Activated naive CD4-positive, alpha-beta T cell treated with anti-CD3 and anti-CD28 coated beads, Interleukin-2, amount 50 U/mL, for 16 hours (primary cell): ENCODE results near the gene FAM120B.

Experiments
- DNase-seq: peaks from one replicate; pipeline ENCODE4 v3.0.0-alpha.2; 2020

Gene FAM120B

DNA sequence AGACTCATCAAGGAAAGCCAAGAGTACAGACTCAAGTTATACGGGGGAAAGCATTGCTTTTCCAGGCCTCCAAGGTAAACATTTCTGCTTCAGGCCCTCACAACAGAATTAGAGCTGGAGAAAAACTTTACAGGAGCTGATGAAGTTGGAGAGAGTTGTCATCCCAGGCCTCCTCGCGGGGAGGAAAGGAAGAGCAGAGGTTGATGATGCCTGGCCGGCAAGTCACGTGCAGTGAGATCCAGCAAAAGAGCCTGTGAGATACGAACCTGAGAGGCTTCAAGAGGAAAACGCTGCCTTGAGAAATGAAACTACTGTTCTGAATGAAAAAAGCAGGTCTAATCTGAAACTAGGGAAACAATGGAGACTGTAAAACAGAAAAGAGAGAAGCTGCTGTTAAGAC, 122.9 kb downstream of the FAM120B start:
- DNase-seq, result no peak

GRCh38 chr6:170433163-170434116, 126.9 kb downstream of the FAM120B start:
- DNase-seq, result no peak

DNA sequence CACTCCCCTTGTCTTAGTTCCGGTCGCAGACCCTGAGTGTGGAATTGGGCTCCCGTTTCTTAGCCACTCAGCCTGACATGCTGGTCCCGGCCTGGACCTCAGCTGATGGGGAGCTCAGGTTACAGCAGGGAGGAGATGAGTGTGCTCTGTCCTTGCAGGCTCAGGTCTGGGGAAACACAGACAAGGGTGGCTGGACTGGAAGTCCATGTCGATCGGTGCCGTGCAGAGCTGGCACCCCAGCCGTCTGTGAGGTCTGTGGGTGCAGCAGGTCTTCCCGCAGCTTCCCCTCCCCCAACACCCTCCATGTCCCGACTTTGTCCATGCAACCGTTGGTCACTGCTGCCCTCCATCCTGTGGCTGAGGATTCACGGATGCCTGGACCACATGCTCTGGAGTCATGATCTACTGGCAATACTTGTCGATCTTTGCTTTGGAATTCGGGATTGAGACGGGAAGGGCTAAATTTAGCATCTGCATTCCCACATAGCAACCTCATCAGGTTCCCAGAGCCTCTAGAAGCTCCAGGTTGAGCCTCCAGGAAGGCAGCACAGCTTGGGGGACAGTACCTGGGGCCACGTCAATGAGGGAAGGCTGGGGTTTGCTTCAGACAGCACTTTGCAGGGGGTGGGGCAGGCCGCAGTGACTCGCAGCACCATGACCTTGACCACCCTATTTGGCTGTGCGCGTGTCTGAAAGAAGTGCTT, 127.7 kb downstream of the FAM120B start:
- DNase-seq, result no peak

GRCh38 chr6:170434821-170435155, 128.2 kb downstream of the FAM120B start:
- no peak for DNase-seq

DNA sequence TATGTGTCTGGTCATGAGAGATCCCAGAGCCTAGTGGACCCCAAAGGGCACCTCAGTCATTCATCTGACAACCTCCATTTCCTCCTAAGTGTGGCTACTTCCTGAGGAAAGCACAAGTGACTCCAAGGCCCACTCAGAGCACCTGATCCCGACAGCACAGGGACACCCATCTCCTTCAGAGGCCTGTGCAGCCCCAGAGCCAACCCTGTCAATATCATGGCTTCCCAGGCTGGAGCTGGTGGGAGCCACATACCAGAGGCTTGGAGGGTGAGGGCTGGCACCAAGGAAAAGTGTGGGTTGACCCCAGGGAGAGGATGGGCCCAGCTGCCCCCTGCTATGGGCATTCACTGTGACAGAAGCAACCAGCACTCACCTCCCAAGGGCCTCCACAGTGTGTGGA, 129.2 kb downstream of the FAM120B start:
- no peak for DNase-seq

DNA sequence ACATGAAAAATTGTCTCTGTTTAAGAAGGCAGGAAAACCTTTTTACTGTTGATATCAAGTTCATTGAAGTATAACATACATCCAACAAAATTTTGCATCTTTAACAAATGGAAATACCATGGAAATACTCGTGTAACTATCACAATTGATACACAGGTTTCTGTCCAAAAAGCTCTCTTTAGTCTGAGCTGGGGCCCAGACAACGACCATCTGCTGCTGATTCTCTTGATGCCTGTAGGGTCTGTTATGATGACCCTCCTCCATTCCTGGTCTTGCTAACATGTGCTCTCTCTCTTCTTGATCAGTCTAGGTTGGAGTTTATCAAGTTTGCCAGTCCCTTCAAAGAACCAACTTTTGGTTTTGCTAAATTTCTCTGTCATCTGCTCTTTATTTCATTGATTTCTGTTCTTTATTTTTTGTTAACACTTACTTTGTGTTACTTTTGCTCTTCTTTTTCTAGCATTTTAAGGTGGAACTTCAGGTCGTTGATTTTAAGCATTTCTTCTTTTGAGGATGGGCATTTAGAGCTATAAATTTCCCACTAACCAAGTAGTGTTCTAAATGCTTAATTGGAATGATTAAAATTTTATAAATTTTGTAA, 129.8 kb downstream of the FAM120B start:
- DNase-seq, result no peak

DNA sequence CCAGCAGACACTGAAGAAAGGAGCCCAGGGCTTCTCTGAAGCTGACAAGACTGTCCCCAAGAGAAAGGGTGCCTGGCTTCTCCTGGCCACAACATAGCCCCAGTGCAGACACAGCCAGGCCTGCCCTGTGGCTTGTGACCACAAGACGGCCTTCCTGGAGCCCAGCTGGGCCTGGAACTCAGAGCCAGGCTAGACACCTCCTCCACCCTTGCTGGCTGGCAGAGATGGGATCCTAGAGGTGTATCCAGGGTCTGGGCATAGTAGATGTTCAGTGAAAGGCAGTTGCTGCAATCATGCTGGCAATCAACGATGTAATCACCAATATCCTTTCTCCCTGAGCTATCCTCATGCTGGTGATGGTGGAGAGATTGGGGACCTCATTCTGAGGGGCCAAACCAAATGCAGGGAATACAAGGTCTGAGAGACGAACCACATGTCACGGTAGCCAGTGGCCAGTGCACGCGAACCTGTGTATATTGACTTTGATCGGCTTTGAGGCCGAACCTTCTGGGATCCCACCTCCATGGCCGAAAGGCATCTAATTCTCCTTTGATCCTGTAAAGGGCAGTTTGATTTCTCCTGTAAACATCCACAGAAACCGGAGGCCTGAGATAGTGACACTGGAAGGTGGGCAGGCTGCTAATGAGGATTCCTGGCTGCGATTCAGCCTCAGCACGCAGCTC, 131.3 kb downstream of the FAM120B start:
- DNase-seq, result no peak

- DNase-seq, result no peak
Observed at GRCh38 chr6:170438402-170438753, 131.8 kb downstream of the FAM120B start.

GRCh38 chr6:170438861-170439260, 132.3 kb downstream of the FAM120B start:
- DNase-seq, result no peak

DNA sequence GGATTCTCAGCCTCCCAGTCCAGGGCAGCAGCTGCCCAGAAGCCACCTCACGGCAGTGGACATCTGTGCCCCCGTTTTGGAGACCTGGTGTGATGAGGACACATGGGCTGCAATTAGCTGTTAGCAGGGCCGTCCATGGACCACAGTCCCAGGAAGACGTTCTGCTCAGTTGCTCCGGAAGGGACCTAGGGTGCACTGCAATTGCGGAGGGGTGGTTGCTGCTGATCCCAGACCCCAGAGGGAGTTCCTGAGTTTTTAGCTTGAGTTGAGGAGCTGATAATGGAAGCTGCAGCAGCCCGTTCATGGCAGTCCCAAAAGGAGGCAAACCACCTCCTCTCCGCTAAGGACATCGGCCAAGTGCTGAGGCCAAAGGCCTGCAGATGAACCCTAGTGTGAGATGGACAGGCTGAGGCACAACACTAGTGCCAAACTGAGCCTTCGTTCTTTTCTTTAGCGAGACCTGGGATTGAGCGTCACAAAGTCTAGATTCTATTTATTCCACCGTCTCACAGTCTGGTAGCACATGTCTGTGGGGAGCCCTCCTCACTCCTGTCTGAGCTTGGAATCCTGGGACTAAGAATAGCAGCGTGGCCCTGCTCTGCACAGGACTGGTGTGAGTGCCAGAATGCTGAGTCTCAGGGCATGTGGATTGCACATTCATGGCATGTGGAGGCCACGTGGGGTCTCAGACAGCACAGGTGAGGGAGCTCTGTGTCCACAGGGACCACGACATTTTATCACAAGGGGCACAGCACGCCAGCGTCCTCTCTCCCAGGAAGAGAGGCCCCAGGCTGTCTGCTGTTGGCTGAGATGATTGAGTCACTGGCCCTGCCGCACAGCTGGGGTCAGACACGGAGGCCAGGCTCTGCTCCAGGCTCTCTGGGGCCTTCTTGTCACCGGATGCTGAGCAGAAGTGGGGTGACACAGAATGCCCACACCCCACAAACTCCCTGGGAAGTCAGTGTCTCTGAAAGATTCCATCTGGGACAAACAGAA, 133.1 kb downstream of the FAM120B start:
- DNase-seq, result no peak

DNA sequence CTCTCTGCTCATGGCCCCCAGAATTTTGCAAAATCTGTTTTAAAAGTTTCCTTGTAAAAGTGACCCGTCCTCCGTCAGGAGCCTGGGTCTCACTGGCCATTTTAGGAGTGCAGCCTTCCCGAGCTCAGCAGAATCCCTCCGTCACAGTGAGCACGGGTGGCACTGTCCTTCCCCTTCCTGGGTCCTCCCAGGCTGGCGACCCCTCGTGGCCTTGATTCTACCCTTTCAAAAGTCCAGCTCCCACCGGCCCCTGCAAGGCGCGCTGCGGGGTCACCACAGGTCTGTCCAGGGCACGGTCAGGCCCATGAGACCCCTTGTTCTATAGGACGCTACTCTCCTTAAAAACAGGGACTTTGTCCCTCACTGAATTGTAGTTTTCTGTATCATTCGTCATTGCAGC, 133.9 kb downstream of the FAM120B start:
- DNase-seq, result no peak

DNA sequence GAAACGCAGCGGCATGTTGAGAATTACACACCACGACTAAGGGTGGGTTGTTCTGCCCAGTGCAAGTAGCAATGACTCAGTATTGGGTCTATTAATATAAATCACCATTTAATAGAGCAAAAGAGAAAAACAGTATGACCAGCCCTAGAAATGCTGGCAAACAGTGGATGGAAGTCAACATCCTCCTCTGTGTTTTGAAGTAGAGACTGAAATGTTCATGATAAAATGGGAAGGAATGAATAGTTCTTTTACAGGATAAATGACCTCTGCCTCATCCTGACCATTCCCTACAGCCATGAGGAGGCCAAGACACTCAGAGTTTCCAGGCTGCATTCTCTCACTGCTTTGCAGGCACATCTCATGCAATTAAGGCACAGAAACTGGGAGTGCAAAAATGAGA, 134.8 kb downstream of the FAM120B start:
- DNase-seq, result no peak

- DNase-seq, result no peak
Observed at GRCh38 chr6:170442596-170442995, 136.0 kb downstream of the FAM120B start.

DNA sequence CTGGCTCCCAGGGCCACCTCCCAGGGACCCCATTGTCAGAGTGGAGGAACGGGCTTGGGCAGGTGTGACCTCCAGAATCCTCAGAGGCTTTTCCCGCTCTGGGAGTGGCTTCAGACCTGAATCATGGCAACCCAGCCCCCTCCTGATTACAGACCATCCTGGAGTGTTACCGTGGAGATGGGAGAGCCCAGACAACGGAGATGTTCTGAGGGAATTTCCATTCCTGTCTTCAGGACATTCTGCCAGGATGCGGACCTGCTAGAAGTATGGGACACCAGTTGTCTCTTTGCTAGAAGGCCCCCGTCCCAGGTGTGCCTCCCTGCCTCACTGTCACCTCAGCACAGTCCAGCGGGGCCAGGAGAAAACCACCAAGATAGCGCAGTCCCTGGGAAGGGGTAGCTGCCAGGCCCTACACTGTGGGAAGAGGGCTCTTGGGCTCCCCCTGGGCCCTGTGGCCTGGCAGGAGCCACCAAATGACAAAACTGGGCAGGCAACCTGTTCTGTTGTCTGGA, 136.6 kb downstream of the FAM120B start:
- no peak for DNase-seq

DNA sequence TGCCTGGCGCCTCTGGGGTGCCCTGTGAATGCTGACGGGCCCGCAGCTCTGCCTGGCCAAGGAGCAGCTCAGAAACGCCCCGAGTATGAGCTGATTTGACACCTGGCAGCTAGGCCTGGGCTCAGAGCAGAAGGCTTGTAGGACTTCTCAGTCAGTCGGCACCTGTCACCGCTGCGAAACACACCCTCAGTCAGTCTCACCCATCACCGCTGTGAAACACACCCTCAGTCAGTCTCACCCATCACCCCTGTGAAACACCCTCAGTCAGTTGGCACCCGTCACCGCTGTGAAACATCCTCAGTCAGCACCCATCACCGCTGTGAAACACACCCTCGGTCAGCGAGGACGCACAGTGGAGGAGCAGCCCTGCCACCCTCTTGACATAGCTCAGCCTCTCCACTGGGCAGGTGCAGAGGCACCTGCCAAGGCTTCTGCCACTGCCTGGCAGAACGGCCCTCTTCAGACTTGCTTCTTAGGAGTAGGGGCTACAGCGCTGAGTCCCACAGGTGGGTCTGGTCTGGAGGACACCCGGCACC, 137.6 kb downstream of the FAM120B start:
- no peak for DNase-seq

- DNase-seq, result no peak
Observed at GRCh38 chr6:170444811-170445211, 138.3 kb downstream of the FAM120B start.

- DNase-seq, result no peak
Observed at GRCh38 chr6:170445487-170445886, 138.9 kb downstream of the FAM120B start.

- DNase-seq, result no peak
Observed at GRCh38 chr6:170445971-170446370, 139.4 kb downstream of the FAM120B start.

DNA sequence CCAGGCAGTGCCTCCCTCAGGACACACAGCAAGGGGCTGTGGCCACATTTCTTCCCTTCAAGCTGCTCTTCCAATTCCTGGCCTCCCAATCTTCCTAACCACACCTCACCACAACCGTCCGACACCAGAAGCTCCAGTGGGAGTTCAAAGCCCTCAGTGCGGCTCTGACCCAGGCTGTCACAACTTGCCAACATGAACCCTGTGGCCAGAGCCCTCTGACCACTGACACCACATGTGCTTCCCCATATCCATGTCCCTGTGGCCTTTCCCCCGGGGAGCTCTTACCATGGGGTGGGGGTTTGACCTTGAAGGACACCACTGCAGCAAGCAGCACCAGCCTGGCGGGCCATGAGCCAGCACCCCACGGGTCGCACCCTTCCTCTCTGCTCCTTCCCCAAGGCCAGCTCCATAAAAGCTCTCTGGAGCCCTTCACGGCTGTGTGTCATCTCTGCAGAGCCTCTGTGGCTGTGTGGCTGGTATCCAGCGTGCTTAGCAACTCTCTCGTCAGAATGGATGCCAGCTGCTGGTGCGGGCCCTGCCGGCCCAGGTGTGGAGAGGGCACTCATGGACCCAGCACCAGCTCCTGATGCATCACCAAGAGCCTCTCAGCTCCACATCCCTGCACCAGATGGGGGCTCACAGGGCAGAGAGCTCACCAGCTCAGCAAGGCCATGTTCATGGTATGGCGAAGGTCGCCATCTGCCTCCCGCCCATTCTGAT, 140.4 kb downstream of the FAM120B start:
- no peak for DNase-seq

DNA sequence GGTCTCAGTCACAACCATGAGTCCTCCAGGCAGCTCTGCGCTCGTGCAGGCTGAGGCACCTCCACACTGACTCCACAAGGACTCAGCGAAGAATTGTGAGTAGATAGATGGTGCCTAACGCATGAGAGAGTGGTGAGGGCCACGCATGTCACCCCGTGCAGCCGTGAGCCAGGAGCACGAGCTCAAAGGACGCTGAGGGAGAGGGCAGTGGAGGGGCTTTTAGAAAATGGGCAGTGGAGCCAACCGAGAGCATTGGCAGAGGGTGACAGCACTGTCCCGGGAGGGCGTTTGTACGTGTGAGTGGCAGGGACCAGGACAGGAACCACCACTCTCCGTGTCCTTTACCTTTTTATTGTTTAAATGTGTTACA, 141.0 kb downstream of the FAM120B start:
- DNase-seq, result no peak

- no peak for DNase-seq
Observed at GRCh38 chr6:170448317-170448716, 141.8 kb downstream of the FAM120B start.
